CD4-positive, alpha-beta T cell (primary cell): ENCODE results near the gene KRTAP22-1. TPM values are rescaled to one million over a fixed set of nuclear protein-coding genes. Genes with fewer than 3 reads are reported as not detected.

ENCODE experiments used
- ATAC-seq: fragments of 200-7000 bp; cut with Tn5 transposase; one replicate; pipeline ENCODE4 v1.10.0; 2022; ENCODE audit warnings: mild to moderate bottlenecking; ENCODE audit not compliant: poor library complexity
- CTCF ChIA-PET: fragments of 350-600 bp; sonication (Branson Sonifier 250); formaldehyde crosslinking; loops from one replicate; lab custom pipeline; 2021; ENCODE audit warnings: antibody characterized with exemption, inconsistent platforms; lab: Charles Lee
- POLR2A ChIA-PET: fragments of 350-600 bp; sonication (Branson Sonifier 250); formaldehyde crosslinking; loops from one replicate; lab custom pipeline; 2021; ENCODE audit warnings: antibody characterized with exemption, inconsistent platforms; lab: Charles Lee
- DNase-seq, 14 experiments: peaks; one replicate each; pipeline ENCODE4 v3.0.0-alpha.2; 2013 to 2020; ENCODE audit warnings: mixed read lengths in 2 of 14
- H3K27ac ChIP-seq, 2 donors: one replicate each; pipeline versions ENCODE4 v1.5.1 to v1.7.0; 2013; ENCODE audit warnings: low read length in 2 of 2, low read depth in 1 of 2, mild to moderate bottlenecking in 1 of 2
- H3K27me3 ChIP-seq, 2 experiments: 1 replicate in 1 of 2; 2 replicates in 1 of 2; pipeline versions ENCODE4 v1.6.1 to v1.7.0; 2013; ENCODE audit warnings: low read length in 2 of 2, control low read depth in 1 of 2, mild to moderate bottlenecking in 1 of 2, moderate library complexity in 1 of 2; ENCODE audit not compliant: insufficient read depth in 2 of 2, control insufficient read depth in 1 of 2
- H3K36me3 ChIP-seq: one replicate; pipeline ENCODE4 v1.6.1; 2013; ENCODE audit warnings: low read length, control low read depth; ENCODE audit not compliant: insufficient read depth
- H3K4me1 ChIP-seq: one replicate; pipeline ENCODE4 v1.6.1; 2013; ENCODE audit warnings: low read length, control low read depth; ENCODE audit not compliant: insufficient read depth
- H3K4me3 ChIP-seq: one replicate; pipeline ENCODE4 v1.5.1; 2013; ENCODE audit warnings: mild to moderate bottlenecking, low read length, moderate library complexity
- H3K9me3 ChIP-seq, 2 experiments: 1 replicate in 1 of 2; 2 replicates in 1 of 2; pipeline versions ENCODE4 v1.6.1 to v1.7.0; 2013; ENCODE audit warnings: low read length in 2 of 2, mild to moderate bottlenecking in 2 of 2, control low read depth in 1 of 2, moderate library complexity in 1 of 2; ENCODE audit not compliant: control insufficient read depth in 1 of 2, insufficient read depth in 1 of 2
- H3K27ac Mint-ChIP-seq: one replicate; pipeline ENCODE4 v1.8.0; 2020; ENCODE audit warnings: mixed read lengths
- H3K27me3 Mint-ChIP-seq: one replicate; pipeline ENCODE4 v1.8.0; 2021; ENCODE audit warnings: mixed read lengths
- H3K36me3 Mint-ChIP-seq: one replicate; pipeline ENCODE4 v1.8.0; 2021; ENCODE audit warnings: low read depth, mixed read lengths
- H3K4me1 Mint-ChIP-seq: one replicate; pipeline ENCODE4 v1.8.0; 2021; ENCODE audit warnings: low read depth, mixed read lengths
- H3K4me3 Mint-ChIP-seq: one replicate; pipeline ENCODE4 v1.8.0; 2020; ENCODE audit warnings: mild to moderate bottlenecking, mixed read lengths
- H3K9me3 Mint-ChIP-seq: one replicate; pipeline ENCODE4 v1.8.0; 2020; ENCODE audit warnings: mixed read lengths
- CTCF ChIP-seq: fragments of 200-600 bp; IDR thresholded peaks from one replicate; pipeline ENCODE4 v1.8.0; 2022; ENCODE audit warnings: antibody characterized with exemption, mild to moderate bottlenecking
- intact Hi-C, 2 experiments: fragments of 100-400 bp; cut with DNase I in 1 of 2; cut with micrococcal nuclease in 1 of 2; formaldehyde crosslinking; loops; one replicate each; pipeline versions ENCODE4 v1.15.1 to v1.9.0; 2023 to 2025; cut with DNase I, micrococcal nuclease
- total RNA-seq, 174 experiments: library from RNA in 2 of 174; stranded (reverse) in 2 of 174; gene quantifications; one replicate each; pipeline ENCODE4 v1.2.3 and lab custom pipeline; 2021 to 2026

The KRTAP22-1 gene
- total RNA-seq, 2 experiments from 2014 or later, result not detected

- no peaks in the 10 kb centered on the region for H3K36me3 Mint-ChIP-seq
These were observed 27.2 kb downstream of the KRTAP22-1 start for GRCh38 chr21:30628109-30628508.

GRCh38 chr21:30629200-30629599, 28.3 kb downstream of the KRTAP22-1 start:
- no peaks in the 10 kb centered on the region for H3K27me3 ChIP-seq
- Mint-ChIP-seq H3K9me3 (peaks cover 3% of the 10 kb centered on the region), H3K27ac (no peak overlapping the region), H3K4me1 (no peaks in the 10 kb centered on the region), H3K27me3 (no peaks in the 10 kb centered on the region), H3K4me3 (no peak overlapping the region), H3K36me3 (no peaks in the 10 kb centered on the region)
- peaks cover 0 to 4% of the 10 kb centered on the region in 2 experiments for H3K9me3 ChIP-seq
- ATAC-seq, result no peak
- no peak overlapping the region for H3K27ac ChIP-seq
- TF ChIP-seq CTCF, result no peak
- H3K4me3 ChIP-seq, result no peak overlapping the region
- no peaks in the 10 kb centered on the region for H3K36me3 ChIP-seq
- intact Hi-C loops, result no loop called here
- POLR2A ChIA-PET, result no interaction called here
- no peaks in the 10 kb centered on the region for H3K4me1 ChIP-seq
- DNase-seq, result no peak
- CTCF ChIA-PET, result no interaction called here

More at GRCh38 chr21:30628109-30628508, 27.2 kb downstream of the KRTAP22-1 start:
- no peak overlapping the region for H3K27ac ChIP-seq
- ChIA-PET POLR2A (no interaction called here), CTCF (no interaction called here)
- H3K4me1 ChIP-seq, result no peaks in the 10 kb centered on the region
- Mint-ChIP-seq H3K27ac (no peak overlapping the region), H3K27me3 (peaks cover 3% of the 10 kb centered on the region), H3K4me3 (no peak overlapping the region), H3K4me1 (no peaks in the 10 kb centered on the region), H3K9me3 (peaks cover 3% of the 10 kb centered on the region)
- H3K9me3 ChIP-seq, result peaks cover 0 to 4% of the 10 kb centered on the region in 2 experiments
- DNase-seq (no peak), ATAC-seq (no peak)
- intact Hi-C loops, result no loop called here
- H3K27me3 ChIP-seq, result no peaks in the 10 kb centered on the region
- no peaks in the 10 kb centered on the region for H3K36me3 ChIP-seq
- TF ChIP-seq CTCF, result no peak
- no peak overlapping the region for H3K4me3 ChIP-seq

GRCh38 chr21:30634906-30635305, 34.0 kb downstream of the KRTAP22-1 start, which contains the start of gene KRTAP20-2:
Gene KRTAP20-2, plus strand, starts transcription at chr21:30635206. Its CDS starts 58 bp downstream, at chr21:30635264.
- ATAC-seq, result no peak
- no peaks in the 10 kb centered on the region for H3K9me3 ChIP-seq
- no peaks in the 10 kb centered on the region for H3K4me1 ChIP-seq
- Mint-ChIP-seq H3K4me1 (no peaks in the 10 kb centered on the region), H3K27me3 (no peaks in the 10 kb centered on the region), H3K36me3 (no peaks in the 10 kb centered on the region), H3K4me3 (no peak within 1 kb of the TSS), H3K9me3 (no peaks in the 10 kb centered on the region), H3K27ac (no peak within 1 kb of the TSS)
- no peak for TF ChIP-seq CTCF
- ChIA-PET CTCF (no interaction called here), POLR2A (no interaction called here)
- intact Hi-C loops, result no loop called here
- no peak within 1 kb of the TSS for H3K27ac ChIP-seq
- DNase-seq, result no peak
- no peak within 1 kb of the TSS for H3K4me3 ChIP-seq
- no peaks in the 10 kb centered on the region for H3K27me3 ChIP-seq
- no peaks in the 10 kb centered on the region for H3K36me3 ChIP-seq
